ENCODE data around the gene TNRC6C.
"Not testable (repeated sequence)": the region's sequence is repeated elsewhere in the genome, so short reads cannot be mapped to it uniquely, and the experiment has no call there.

Gene TNRC6C

DNA sequence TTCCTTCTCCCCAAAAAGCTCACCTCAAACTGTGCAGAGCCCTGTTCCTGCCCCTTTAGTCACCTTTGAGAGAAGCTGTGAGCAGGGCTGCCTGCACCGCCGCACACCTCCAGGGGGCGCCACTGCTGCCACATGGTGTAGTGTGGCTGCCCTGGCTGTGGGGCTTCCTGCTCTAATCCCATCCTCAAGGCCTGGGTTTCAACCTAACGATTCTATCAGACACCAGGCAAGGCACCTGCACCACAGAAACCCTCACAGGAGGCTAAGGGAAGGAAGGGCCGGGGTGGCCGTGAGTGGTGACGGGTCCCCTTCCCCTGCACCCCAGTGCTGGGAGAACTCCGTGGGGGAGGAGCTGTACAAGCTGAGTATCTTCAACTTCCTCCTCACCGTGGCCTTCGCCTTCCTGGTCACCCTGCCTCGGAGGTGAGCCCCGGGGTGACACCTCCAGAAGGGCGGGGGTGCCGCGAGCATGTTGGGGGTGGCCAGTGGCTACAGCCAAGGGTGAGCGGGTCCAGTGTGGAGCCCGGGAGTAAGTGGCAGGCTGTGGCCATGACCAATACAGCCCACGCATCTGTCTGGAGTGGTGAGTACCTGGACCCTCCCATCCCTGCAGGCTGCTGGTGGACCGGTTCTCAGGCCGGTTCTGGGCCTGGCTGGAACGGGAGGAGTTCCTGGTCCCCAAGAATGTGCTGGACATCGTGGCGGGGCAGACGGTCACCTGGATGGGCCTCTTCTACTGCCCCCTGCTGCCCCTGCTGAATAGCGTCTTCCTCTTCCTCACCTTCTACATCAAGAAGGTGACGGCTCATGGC, 179.1 kb downstream of the TNRC6C start:
- DNase-seq (ENCODE audit: low read depth, low spot score): no peak

DNA sequence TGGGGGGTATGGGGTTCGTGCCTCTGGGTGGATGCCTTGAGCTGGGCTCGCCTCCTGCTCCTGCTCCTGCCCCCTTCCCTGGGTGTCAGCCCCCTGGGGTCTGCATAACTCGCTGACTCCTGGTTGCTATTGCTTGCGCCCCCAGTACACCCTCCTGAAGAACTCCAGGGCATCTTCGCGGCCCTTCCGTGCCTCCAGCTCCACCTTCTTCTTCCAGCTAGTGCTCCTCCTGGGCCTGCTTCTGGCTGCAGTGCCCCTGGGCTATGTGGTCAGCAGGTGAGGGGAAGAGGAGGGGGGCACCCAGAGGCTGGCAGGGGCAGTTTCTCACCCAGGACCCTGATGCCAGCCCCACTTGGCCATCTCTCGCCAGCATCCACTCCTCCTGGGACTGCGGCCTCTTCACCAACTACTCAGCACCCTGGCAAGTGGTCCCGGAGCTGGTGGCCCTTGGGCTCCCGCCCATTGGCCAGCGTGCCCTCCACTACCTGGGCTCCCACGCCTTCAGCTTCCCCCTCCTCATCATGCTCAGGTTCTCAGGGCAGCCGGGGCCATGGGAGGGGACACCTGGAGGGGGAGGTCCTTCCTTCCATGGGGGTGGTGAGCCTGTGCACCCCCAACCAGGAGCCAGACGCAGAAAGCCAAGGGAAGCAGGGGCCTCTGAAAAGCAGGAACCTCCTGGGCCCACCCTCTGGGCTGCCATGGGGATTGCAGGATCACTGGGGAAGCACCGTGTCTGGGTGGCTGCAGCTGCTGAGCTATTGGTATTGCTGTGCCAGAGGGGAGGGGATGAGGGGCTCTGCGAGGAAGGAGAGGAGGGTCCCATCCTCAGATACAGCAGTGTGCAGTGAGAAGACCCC, 179.9 kb downstream of the TNRC6C start:
- no peak for DNase-seq (ENCODE audit: low read depth, low spot score)

DNA sequence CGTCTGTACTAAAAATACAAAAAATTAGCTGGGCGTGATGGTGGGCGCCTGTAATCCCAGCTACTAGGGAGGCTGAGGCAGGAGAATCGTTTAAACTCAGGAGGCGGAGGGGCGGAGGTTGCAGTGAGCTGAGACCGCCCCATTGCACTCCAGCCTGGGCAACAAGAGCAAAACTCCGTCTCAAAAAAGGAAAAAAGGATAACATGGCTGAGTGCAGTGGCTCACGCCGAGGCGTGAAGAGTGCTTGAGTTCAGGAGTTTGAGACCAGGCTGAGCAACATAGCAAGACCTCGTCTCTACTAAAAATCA, 181.3 kb downstream of the TNRC6C start:
- DNase-seq (ENCODE audit: low read depth, low spot score): not testable (repeated sequence)

DNA sequence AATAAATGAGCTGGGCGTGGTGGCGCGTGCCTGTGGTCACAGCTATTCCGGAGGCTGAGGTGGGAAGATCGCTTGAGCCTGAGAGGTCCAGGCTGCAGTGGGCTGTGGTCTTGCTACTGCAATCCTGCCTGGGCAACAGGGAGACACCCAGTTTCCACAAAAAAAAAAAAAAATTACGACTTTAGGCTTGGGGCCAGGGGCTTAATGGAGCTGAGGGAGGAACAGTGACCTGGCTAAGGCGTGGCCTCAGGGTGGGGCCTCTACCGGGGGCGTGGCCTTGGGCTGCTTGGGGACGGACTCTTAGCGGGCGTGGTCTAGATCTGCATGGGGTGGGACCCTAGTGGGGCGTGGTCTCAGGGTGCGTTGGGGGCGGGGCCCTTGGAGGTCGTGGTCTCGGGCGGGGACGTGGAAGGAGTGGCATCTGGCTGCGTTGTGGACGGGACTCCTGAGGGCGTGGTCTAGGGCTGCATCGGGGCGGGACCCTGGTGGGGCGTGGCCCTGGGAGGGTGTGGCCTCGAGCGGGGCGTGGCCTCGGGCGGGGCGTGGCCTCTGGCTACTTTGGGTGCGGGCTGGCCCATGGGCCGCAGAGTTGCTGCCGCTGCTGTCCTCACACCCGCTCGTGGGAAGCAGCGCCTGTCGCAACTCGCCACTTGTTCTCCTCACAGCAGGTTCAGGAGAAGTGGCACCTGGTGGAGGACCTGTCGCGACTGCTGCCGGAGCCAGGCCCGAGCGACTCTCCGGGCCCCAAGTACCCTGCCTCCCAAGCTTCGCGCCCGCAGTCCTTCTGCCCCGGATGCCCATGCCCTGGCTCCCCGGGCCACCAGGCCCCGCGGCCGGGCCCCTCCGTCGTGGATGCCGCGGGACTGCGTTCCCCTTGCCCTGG, 181.9 kb downstream of the TNRC6C start:
- DNase-seq (ENCODE audit: low read depth, low spot score): peak; percentile 84

DNA sequence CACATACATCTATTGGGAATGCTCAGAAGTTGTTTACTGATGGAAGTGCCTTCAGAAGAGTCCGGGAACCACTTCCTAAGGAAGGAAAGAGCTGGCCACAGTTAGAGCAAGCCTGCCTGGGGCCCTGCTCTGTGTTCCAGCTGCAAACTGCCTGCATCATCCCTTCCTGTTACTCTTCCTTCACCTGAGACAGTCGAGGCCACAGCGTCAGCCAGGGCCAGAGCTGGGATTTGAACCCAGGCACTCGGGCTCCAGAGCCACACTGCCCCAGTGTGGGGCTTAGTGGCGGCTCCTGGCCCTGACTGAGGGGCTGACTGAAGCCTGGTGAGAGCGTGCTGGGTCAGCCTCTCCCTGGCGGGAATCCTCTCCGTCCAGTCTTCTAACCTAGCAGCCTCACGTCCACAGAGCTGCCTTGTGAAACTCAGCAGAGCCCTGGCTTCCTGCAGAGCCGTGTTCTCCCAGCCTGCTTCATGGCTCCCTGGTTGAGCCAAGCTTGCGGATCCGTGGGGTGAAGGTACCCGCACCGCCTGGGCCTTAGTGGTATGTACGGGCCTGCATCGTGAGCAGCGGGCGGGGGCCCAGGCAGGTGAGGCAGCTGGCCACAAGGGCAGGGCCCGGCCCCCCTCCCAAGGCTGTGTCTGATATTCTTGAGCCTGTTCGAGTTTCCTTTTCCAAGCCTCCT, 183.1 kb downstream of the TNRC6C start:
- no peak for DNase-seq (ENCODE audit: low read depth, low spot score)

DNA sequence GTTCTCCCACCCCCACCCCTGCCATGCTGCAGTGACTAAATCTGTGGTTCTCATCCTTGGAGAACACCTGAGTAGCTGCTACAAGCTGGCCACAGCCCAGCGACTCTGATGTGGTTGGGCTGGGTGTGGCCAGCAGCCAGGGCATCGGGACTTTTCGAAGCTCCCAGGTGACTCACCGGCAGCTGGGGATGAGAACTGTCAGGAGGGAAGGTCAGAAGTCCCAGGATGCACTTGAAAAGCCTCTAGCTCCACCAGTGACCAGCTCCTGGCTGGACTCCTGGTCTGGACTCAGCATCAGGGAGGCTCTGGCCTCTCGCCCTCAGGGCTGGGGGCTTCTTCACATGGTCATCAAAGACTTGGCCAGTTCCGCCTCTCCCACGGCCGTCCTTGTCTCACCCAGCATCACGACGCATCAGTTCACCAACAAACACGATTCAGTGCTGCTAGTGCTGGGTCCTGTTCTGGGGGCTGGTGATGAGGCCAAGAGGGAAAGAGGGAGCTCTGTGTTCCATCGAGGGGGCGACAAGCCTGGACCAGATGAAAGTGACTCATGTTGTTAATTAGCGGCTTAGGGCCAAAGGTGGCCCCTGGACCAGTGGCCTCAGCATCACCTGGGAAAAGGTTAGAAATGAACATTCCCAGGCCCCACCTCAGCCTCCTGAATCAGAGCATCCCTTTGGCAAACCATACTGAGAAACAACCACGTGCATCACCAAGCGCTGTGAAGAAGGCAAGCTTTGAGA, 183.8 kb downstream of the TNRC6C start:
- DNase-seq (ENCODE audit: low read depth, low spot score): no peak

DNA sequence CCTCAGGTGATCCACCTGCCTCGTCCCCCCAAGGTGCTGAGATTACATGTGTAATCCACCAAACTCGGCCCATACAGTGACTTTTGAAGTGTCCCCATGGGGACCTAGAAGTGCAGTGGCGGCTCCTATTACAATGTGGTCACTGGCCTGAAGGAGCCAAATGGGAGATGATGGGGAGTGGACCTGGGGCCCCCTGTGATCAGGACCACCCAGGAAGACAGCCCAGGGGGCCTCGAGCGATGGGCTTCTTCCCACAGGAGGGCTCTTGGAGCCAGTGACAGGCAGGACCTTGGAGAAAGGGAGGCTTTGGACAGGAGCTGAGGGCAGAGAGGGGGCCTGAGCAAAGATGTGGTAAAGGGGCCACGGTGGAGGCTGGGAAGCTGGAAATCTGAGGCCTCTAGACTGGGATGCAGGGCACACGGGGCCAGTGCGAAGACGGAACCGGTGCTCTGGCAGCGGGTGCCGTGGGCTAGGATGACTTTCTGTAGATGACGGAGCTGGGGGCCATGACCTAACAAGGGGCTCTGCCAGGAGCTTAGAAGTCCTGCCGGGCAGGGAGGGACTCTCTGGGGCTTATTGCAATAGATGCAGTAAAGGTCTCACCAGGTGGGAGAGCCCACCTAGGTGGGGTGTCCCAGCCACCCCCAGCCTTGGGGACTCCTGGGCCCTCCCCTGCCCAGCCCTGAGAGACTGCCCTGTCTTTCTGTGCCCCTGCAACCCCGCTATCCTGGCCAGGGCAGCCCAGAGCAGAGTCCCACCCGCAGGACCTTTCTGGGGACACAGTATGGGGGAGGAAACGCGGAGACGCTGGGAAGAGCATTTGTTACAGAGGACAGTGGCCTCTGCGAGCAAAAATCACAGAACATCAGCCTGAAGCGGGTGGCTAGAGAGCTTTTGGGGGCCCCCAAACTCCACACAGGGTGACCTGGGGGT, 185.0 kb downstream of the TNRC6C start:
- DNase-seq (ENCODE audit: low read depth, low spot score): no peak

DNA sequence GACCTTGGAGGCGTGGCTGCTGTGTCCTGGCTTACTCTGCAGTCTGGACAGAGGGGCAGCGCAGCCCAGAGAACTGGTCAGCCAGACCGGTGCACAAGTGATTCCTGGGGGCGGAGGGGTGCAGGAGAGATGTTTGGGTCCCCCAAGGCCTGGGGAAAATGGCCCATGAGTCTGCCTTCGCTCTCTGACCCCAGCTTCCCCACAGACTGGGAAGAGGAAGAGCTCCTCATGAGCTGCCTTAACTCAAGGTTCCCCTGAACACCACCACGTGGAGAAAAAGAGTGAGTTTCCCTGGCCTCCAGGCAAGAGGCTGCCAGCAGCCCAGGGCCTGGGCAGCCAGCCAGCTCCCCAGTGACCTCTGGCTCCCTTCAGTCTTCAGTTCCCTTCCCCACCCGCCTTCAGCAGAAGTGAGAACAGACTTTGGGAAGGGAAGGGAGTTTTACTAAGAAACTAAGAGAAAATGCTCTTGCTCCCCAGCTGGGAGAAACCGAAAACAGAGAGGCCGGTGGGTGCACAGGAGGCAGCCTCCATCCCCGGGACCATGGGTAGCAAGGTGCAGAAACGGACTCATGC, 185.7 kb downstream of the TNRC6C start:
- DNase-seq (ENCODE audit: low read depth, low spot score): no peak

DNA sequence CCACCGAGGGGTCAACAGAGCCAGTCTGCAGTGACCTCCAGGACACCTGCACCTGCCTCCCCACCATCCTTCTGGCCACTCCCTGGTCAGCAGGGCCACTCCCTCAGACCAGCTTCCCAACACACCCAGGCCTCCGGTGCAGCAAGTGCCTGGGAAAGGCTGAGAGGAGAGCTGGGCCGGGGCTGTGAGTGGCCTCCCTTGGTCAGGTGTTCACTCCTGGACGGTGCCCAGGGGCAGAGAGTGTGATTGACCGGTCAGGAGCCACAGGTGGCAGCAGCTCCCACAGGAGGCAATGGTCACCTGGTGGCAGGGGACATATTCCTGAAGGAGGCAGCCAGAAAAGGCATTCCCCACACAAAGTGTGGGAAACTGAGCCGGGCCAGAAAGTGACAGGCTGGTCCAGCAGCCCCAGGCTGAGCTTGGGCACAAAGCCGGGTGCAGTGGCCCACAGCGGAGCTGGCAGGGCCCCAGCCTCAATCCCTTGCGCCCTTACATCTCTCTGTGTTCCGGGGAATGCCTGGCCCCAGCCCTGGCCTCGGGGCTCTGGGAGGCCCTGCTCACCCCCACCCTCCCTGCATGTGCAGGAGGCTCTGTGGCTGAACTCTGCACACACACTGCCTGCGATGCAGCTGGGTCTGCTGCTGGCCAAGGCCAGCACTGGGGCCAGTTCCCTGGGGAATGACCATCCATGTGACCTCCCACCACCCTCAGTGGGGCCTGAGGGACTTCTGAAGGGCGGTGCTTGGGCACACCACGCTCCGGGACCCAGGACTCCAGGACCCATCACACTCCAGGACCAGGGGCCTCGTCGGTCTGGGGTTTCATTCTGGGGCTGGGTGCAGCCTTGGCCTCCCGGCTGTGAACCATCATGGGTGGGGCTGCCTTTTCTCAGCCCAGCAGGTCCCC, 186.5 kb downstream of the TNRC6C start:
- DNase-seq (ENCODE audit: low read depth, low spot score): no peak

DNA sequence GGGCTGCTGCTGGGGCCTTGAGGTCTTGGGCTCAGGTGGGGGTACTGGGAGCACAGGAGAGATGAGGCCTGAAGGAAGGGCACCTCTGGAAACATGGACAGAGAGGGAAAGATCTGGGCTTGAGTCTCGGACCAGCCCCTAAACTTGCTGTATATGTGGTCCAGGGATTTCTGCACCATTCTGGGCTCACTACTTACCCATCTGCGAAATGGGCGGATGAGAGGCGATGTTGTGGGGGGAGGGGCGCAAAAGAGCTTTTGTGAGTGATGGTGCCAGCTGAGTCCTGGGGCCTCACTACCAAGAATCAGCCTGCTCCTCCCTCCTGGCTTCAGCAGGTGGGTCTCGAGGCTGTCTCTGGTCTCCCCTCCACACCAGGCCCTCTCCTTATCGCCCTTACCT, 188.0 kb downstream of the TNRC6C start:
- no peak for DNase-seq (ENCODE audit: low read depth, low spot score)

DNA sequence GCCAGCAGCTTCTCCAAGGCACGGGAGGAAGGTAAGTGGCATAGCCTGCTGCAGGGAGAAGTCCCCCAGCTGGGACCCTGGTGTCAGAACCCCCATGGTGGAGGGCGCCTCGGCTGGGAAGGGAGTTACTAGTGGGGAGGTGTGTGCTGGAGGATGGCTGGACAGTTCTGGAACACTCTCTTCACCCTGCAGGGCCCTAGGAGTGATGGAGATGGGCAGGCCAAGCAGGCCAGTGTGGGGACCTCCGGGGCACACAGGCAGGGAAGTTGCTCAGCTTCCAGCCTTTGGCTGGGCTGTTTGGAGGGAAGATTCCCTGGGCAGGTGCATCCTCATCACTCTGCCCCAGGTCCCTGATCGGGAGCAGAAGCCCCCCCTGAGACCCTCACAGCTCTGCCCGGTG, 188.4 kb downstream of the TNRC6C start:
- no peak for DNase-seq (ENCODE audit: low read depth, low spot score)

DNA sequence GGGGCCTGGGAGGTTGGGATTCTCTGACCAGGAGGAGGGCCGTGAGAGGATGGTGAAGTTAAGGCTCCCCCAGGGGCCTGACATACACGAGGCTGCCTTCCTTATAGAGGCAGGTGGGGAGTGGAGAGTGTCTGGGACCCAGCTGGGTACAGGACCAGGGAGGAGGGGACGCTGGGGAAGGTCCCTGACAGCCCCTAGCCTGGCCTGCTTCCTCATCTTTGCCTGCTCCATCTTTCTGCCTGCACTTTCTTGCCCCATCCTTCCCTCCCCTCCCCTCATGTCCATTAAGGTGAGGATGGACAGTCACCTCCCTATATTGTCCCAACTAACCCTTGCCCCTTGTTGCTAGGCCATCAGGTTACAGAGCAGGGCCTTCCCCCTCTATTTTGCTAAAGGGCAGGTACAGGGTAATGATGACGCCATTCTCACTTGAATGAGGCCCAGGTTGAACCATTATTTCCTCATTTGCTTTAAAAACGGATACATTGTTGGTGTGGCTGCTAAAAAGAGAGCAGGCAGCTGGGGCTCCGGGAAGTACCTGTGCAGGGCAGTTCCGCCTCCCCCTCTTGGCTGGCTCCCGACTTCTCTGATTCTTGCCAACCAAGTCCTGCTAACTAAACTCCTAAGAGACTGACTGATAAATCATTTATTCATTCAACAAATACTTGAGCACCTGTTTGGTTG, 189.0 kb downstream of the TNRC6C start:
- no peak for DNase-seq (ENCODE audit: low read depth, low spot score)

DNA sequence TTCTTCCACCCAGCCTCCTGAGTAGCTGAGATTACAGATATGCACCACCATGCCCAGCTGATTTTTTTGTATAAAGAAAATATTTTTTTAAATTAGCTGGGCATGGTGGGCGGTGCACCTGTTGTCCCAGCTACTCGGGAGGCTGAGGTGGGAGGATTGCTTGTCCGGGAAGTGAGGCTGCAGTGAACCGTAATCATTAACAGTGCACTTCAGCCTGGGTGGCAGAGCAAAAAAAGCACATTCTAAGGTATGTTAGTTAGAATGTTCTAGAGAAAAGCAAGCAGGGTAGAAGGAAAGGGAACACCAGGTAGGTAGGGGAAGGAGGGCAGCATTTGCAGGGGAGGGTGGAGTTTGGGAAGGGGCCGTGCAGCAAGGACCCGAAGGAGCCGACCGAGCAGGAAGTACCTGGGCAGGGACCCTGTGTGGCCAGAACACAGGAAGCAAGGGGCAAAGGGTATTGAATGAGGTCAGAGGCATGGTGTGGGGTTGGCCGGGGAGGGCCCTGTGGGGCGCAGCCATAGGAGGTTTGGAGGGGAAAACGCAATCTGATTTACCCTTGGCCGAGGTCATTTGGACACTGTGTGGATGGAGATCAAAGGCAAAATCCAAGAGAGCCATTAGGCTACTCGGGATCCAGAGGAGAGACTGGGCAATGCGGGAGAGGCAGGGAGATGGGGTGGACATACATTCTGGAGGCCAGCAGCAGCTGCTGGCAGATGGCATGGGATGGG, 189.9 kb downstream of the TNRC6C start:
- DNase-seq (ENCODE audit: low read depth, low spot score): no peak

DNA sequence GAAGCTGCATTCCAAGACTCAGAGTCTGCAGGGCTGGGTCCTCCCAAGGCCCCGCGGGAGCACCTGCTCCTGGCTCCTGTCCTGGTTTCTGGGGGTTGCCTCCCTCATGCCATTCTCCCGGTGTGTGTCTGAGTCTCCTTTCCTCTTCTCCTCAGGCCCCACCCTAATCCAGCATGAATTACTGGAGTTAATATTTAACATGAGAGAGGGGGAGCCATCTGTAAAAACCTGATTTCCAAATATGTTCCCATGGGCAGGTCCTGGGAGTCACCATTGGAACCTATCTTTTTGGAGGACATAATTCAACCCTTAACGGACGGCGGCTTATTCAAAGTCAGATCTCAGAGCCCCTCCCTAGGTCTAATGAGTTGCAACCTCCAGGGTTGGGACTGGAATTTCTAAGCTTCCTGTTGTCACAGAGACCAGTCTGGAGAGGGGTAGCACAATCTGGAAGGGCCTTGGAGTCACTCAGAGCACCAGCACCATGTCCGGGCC, 193.1 kb downstream of the TNRC6C start:
- no peak for DNase-seq (ENCODE audit: low read depth, low spot score)

DNA sequence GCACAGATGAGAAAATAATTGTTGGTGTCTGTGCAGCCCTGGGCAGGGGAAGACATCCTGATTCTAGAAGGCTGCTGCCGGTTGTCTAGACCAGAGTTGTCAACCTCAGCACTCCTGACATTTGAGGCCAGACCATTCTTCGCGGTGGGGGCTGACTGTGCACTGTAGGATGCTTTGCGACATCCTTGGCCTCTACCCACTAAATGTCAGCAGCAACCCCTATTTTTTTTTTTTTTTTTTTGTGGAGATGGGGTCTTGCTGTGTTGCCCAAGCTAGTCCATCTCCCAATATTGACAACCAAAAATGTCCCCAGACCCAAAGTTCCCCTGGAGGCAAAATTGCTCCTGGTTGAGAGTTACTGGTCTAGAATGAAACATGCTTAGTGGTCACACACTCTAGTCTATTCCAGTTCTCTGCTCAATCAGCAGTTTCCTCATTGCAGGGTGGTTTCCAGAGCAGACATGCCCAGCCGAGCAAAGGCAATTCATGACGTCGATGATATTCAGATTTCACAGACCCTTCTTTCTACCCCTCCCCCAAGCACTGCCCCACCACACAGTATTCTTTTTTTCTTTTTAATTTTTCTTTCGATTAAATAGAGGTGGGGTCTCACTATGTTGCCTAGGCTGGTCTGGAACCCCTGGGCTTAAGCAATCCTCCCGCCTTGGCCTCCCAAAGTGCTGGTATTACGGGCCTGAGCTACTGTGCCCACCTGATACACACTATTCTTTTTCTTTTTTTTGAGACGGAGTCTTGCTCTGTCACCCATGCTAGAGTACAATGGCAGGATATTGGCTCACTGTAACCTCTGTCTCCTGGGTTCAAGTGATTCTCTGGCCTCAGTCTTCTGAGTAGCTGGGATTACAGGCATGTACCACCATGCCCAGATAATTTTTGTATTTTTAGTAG, 196.7 kb downstream of the TNRC6C start:
- DNase-seq (ENCODE audit: low read depth, low spot score): no peak

Data from activated CD4-positive, CD25-positive, alpha-beta regulatory T cell treated with anti-CD3 and anti-CD28 coated beads, Interleukin-2, amount 50 U/mL, for 16 hours (primary cell).